Islet precursor cell (in vitro differentiated cells): ENCODE data around the gene MECP2.

Experiments
- DNase-seq: peaks from one replicate; pipeline ENCODE4 v3.0.0-alpha.2; 2018

Gene MECP2

DNA sequence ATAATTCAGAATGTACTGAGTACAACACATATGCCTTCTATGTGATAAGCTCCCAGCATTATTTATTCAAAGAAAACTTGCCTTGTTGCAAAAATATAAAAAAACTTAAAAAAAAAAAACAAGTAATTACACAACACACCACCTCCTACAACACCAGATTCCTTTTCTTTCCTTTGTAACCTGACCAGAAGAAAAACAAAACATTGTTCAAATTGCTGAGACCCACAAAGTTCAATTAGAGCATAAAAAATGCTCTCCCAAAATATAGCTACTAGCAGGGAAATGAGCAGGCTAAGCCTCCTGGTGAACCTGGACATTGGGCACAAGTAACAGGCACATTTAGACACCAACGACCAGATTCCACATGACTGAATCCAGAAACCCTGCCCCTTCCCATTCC, 38.3 kb downstream of the MECP2 start:
- no peak for DNase-seq

- no peak for DNase-seq
Observed at GRCh38 chrX:154058214-154058997, 39.1 kb downstream of the MECP2 start.

DNA sequence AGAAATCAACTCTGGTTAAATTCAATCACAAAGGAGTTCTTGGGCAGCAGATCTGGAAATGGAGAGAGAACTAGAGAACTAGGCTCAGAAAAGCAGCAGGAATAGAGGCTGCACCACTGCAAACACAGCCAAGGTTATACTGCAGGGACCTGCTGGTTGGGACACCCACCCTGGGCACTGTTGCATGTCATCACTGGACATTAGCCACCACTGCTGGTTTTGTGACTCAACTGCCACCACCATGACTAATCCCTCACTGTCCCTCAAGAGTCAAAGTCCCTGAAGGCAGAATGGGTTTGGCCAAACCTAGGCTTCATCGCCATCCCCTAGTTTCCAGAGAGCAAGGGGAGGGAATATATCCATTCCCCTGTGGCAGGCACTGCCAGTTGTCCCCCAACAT, 39.7 kb downstream of the MECP2 start:
- no peak for DNase-seq

DNA sequence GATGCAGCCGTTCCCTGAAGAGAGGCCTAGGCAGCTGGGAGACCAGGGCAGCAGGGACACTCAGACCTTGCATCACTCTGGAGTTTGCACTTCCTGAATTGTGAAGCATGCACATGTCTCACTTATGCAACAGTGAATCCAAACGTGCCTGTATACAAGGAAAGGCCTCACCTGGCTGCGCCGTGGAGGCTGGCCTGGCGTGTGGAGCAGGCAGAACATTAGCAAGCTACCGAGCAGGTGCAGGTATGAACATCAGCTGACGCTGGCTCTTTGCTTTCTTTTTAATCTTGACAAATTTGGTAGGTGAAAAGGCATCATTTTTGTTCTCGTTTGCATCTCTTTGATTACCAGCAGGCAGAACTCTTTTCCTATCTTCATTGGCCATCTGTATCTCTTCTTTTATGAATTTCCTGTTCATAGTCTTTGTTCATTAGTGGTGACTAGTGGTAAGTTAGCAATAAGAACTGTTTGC, 40.7 kb downstream of the MECP2 start:
- DNase-seq = no peak

- DNase-seq = peak; percentile 71
Observed at GRCh38 chrX:154051201-154051810, 46.2 kb downstream of the MECP2 start.

- DNase-seq = no peak
Observed at GRCh38 chrX:154050113-154050495, 47.4 kb downstream of the MECP2 start.

GRCh38 chrX:154049209-154050112, 48.1 kb downstream of the MECP2 start:
- no peak for DNase-seq

DNA sequence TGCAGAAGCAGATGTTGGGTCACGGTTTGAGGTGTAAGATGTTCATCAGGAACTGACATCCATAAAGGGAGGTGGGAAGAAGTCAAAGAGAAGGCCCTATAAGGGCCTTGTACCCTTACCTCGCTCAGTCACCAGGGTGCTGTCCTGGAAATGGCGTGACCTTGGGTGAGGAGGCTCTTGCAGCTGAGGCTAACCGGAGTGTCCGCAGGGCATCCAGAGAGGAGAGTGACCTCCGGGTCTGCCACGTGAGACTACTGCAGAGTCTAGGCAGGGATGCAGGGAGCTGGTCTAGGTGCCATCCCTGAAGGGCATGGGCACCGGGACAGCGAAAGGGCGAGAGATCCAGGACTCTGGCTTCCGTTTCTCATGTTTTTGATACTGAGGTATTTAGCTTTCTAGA, 49.1 kb downstream of the MECP2 start:
- no peak for DNase-seq

DNA sequence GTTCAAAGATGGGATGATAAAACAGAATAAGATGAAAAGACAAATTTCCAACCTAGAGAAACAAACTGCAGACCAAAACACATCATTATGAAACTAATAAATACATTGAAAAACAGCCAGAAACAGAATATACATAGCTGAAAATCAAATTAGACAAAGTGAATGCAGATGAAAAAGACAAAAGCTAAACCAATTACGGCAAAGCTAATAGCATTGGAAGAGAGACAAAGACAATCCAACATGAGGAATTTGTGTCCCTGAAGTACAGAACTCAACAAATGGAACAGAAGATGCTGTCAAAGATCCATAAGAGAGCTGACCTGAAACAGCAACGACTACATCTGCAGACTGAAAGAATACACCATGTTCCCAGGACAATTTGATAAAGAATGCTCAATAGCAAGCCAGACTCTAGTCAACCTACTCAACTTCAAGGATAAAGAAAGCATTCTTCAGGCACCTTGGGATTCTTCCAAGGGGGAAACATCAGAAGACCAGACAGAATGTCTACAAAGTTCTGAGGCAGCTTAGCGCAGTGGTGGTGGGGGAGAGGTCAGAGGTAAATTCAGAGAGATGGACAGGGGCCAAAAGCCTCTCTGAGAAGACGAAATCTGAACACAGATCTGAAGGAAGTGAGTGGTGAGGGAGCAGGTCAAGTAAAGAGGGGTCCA, 50.4 kb downstream of the MECP2 start:
- no peak for DNase-seq

DNA sequence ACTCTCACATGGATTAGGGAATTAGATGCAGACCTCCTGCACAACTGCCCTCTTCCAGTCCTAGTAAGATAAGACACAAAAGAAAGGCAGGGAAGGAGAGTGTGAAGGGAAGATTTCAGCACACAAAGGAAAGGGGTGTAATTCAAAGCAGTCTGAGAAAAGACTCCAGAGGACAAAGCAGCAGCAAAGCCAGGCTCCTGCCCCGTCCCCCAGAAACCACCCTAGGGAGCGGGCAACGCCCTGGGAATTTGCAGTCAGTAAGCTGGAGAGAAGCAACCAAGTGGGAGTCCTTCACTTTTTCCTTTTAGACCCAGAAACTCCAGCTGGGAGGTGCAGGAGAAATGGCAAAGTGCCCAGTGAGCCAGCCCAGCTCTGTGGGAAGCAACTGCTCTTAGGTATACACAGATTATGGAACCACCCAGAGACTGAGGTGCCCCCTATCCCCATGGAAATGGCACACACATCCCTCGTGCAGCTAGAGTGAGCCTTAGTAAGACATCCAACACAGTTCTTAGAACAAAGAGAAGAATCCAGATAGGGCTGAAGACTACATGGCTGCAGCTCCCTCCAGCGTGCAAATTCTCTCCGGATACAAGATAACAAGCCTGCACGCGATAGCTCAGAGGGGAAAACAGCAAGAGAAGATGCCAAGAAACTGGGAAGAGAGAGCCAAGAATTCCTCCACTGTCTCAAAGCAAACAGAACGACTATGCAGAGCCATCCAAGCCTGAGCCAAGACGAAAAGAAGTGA, 51.3 kb downstream of the MECP2 start:
- DNase-seq = no peak

DNA sequence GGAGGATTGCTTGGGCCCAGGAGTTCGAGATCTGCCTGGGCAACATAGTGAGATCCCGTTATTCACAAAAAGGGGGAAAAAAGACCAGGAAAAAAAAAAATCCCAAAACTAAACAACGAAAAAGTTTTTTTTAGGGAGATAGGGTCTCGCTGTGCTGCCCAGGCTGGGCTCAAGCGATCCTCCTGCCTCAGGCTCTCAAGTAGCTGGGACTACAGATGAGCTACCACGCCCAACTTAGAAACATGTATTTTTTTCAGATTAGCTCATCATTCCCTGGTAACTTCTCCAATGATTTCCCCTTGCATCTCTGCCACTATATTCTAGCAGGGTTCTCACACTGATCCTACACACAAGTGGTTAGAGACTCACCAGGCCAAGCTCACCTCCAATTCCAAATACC, 53.4 kb downstream of the MECP2 start:
- no peak for DNase-seq

GRCh38 chrX:154043003-154043763, 54.3 kb downstream of the MECP2 start:
- no peak for DNase-seq

DNA sequence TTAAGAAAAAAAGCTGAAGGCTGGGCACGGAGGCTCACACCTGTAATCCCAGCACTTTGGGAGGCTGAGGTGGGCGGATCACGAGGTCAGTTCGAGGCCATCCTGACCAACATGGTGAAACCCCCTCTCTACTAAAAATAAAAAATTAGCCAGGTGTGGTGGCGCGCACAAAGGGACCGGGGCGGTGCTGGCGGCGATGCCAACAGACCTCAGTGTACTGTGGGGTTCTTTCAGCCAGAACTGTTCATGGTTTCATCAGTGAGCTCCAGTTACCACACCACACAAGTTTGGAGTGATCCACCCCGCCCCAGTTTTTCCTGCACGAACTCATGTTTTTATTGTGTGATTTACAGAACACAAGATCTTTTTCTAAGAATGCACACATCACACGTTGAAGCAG, 56.7 kb downstream of the MECP2 start:
- DNase-seq = no peak

- DNase-seq = no peak
Observed at GRCh38 chrX:154040307-154040756, 57.2 kb downstream of the MECP2 start.

DNA sequence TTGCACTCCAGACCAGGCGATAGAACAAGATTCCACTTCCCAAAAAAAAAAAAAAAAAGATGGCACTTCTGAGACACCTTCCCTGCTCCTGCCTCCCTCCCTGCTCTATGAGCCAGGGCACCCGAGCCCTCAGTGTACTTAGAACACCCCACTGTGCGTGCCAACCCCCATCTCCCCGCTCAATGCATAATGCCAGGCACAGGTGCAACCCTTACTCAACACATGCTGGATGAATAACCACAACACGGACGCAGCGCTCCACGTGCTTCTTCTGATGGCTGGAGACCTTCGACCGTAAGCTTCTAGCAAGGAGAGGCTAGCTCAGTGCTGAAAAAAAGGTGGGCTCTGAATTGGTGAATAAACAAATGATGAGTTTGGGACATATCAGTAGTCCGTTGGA, 57.9 kb downstream of the MECP2 start:
- DNase-seq = no peak

DNA sequence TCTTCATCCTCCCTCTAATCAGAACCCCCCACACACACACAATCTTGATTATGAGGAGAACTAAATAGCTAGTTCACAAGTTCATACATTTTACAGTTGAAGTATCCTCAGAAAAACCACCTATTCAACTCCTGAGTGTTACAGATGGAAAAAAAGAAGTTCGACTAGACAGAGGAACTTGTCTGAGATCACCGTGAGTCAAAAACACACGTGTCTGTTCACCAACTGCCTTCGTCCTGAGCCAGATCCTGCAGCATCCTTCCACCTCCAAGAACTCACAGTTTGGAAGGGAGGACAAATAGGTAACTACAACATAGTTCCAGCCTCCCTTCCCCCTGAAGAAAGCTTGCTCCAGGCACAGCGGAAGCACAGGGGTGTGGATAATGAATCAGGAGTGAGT, 58.9 kb downstream of the MECP2 start:
- no peak for DNase-seq

DNA sequence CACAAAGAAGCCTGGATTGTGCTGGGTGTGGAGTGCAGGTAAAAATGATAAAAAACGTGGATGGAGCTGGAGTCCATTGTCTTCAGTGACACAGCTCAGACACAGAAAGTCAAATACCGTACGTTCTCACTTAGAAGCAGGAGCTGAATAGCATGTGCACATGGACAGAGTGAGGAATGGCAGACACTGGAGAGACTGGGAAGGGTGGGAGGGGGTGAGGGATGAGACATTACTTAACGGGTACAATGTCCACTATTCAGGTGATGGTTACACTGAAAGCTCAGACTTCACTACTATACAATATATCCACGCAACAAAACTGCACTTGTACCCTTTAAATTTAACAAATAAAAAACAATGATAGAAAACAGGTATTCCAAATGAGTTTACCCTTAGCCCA, 59.8 kb downstream of the MECP2 start:
- no peak for DNase-seq

- no peak for DNase-seq
Observed at GRCh38 chrX:154036513-154036912, 61.0 kb downstream of the MECP2 start.

DNA sequence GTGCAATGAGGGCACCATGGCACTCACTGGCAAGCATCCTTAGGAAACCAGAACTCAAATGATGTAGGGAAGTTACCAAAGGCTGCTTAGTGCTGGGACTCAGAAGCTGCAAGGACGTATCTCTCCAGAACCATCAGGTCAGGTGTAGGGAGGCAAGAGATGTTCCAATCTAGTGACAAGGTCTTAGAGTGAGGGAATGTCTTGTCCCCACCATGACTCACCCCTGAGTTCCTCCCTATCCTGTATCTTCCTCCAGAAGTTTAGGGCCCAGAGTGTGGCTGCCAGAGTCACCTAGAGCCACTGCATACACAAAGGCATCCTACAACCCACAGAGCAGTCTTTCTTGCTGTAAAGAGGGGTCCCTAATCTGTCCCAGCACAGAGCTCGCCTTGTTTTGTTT, 63.7 kb downstream of the MECP2 start:
- no peak for DNase-seq

DNA sequence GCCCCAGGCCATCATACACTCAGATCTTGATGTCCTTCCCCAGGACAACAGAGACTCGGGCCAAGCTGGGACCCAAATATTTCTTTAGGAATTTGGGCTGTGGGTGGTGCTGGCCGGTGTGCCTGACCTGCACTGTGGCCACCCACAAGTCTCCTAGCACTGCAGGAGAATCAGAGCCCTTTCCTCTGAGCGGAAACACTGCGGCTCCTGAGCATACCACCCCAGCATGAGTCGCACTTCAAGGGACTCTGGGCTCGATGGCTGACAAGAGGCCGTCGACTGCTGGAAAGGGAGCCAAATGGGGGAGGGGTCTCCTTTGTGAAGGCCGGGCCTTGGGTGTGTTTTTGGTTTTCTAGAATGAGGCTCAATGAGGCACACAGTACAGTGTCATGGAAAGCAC, 64.9 kb downstream of the MECP2 start:
- DNase-seq = no peak

- DNase-seq = no peak
Observed at GRCh38 chrX:154032160-154032559, 65.4 kb downstream of the MECP2 start.
